Fibroblast of upper back skin (primary cell): Measurements from ENCODE around the gene KNTC1.
"Not testable (repeated sequence)": the region's sequence is repeated elsewhere in the genome, so short reads cannot be mapped to it uniquely, and the experiment has no call there.

Experiments used
- DNase-seq: peaks from one replicate; pipeline ENCODE4 v3.0.0-alpha.2; 2013

The KNTC1 gene

DNA sequence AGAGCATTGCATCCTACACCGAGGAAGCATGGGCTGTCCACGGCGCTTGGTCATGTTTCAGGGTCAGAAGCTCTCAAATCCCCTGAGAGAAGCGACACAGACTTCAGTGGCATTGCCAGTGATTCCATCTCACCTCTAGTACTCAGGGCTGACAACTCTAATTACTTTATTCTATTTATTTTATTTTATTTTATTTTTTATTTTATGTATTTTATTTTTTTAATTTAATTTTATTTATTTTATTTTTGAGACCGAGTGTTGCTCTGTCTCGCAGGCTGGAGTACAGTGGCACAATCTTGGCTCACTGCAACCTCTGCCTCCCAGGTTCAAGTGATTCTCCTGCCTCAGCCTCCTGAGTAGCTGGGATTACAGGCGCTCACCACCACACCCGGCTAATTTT, 126.2 kb downstream of the KNTC1 start:
- not testable (repeated sequence) for DNase-seq

DNA sequence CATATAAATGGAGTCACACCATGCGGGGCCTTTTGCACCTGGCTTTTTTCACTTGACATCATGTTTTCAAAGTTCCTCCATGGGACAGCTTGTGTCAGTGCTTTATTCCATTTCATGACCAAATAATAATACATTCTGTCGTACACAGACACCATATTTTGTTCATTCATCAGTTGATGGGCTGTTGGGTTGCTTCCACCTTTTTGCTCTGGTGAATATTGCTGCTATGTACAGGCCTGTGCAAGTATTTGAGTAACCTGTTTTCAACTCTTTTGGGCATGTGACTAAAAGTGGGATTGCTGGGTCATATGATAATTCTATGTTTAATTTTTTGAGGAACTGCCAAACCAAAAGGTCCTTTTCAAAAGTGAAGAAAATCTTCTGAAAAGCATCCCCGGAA, 129.2 kb downstream of the KNTC1 start:
- DNase-seq = no peak

DNA sequence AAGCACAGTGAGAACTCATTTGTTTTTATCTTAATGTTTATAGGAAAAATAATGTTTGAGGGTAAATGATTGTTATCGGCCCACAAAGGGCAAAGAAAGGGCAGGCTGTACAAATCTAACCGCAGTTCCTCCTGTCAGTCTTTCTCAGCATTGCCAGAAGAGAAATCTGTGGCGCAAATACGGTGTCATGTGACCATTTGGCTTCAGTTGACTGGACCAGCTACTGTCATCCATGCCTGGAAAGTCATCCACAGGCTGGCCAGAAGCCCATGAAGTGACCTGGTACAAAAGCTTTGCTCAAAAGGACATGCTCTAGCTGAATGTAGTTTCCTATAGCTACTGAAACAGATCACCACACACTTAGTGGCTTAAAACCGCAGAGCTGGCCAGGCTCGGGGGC, 132.5 kb downstream of the KNTC1 start:
- DNase-seq = no peak

DNA sequence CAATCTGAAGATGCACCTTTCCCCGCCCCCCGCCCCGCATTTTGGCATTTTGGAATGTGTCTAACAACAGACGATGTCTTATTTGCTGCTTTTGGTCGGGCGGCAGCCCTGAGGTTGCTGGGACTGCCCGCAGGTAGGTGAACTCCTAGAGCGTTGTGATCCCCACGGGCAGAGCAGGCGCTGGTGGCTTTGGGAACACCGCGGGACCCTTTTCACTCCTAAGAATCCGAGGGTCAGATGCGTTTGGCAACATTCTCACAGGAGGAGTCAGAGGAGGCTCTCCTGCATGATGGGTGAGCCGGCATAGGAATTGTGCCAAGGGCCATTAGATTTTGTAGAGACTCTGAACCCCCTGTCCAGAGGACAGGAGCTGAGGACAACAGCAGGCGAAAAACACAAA, 134.2 kb downstream of the KNTC1 start:
- no peak for DNase-seq

DNA sequence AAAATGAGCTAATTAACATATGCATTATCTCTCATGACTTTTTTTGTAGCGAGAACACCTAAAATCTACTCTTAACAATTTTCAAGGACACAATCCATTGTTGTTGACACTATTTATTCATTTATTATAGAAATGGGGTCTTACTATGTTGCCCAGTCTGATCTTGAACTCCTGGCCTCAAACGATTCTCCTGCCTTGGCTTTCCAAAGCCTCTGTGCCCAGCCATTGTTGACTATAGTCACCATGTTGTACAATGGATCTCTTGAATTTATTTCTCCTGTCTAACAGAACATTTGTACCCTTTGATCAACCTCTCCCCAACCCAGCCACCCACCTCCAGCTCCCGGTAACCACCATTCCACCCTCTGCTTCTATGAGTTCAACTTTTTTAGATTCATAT, 134.9 kb downstream of the KNTC1 start:
- DNase-seq = no peak

DNA sequence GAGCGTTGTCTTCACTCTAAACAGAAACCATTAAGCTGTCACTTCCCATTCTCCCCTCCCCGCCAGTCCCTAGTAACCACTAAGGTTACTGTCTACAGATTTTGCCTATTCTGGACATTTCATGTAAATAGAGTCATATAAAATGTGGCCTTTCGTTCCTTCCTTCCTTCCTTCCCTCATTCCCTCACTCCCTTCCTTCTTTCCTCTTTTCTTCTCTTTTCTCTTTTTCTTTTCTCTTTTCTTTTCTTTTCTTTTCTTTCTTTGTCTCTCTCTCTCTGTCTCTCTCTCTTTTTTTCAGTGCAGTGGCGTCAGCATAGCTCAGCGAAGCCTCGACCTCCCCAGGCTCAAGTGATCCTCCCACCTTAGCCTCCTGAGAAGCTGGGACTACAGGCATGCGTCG, 138.3 kb downstream of the KNTC1 start:
- DNase-seq = no peak

DNA sequence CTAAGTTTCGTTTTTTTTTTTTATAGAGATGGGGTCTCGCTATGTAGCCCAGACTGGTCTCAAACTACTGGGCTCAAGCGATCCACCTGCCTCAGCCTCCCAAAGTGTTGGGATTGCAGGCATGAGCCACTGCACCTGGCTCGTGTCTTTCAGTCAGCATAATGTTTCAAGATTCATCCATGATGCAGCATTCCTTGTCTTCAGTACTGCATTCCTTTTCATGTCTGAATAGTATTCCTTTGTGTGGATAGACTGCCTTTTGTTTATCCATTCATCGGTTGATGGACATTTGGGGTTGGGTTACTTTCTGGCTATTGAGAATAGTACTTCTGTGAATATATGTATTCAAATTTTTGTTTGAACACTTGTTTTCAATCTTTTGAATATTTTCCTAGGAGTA, 138.7 kb downstream of the KNTC1 start:
- no peak for DNase-seq

DNA sequence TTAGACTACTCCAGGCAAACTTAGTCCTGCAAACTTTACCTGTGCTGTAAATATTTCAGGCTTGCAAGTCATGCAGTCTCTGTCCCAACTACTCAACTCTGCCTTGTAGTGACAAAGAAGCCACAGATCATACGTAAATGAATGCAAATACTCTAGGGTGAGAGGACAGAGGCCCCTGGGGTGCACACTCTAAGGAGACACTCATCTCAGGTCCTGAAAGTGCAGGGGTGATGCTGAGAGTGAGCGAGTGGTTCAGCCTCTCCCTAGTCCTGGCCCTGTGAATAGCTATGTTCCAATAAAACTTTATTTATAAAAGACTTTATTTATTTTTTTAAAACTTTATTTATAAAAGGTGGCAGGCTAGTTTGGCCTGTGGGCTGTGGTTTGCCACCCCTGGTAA, 141.2 kb downstream of the KNTC1 start:
- no peak for DNase-seq

DNA sequence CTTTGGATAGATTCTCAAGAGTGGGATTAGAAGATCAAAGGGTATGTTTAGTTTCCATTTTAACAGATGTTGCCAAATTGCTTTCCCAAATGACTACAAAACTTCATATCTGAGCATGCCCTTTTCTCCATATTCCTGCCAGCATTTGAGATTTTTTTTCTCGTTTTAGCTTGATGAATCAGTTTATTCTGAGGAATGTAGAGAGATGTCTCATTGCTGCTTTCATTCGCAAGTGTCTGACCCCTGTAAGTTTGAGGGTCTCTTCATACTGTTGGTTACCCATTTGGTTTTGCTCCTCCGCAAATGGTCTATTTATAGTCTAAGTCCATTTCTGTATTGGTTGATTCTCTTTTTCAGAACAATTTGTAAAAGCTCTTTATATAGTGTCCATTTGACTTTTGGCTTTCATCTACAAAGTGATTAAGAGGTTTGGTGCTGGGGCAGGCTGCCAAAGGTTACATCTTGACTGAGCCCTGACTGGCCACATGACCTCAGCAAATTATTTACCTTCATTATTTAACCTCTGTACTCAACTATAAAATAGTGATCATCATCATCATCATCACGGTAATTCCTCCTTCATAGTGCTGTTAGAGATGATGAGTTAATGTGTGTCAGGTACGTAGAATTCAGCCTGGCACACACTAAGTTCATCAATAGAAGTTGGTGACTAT, 142.5 kb downstream of the KNTC1 start:
- DNase-seq = peak; percentile 53

DNA sequence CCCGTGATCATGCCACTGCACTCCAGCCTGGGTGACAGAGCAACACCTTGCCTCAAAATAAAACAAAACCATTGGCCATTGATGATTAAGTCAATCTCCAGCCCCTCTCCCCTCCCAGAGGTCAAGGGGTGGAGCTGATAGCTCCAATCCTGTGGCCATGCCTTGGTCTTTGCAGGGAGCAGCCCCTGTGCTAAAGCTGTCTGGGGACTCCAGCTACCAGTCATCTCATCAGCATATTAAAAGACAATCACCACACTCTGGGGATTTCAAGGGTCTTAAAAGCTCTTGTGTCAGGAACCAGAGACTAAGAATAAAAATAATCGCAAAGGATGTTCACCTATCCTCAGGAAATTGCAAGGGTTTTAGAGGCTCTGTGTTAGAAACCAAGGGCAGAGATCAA, 145.5 kb downstream of the KNTC1 start:
- no peak for DNase-seq
